SK-N-DZ (cell line): ENCODE measurements around the gene LAMB3.

Experiments
- DNase-seq: peaks from one replicate; pipeline ENCODE4 v3.0.0-alpha.2; 2015; ENCODE audit warnings: low spot score

LAMB3 gene

GRCh38 chr1:209662879-209663327, 10.7 kb upstream of the LAMB3 start:
- DNase-seq, result no peak

- no peak for DNase-seq
Measured at GRCh38 chr1:209661071-209661470, 8.8 kb upstream of the LAMB3 start.

GRCh38 chr1:209659909-209660308, 7.7 kb upstream of the LAMB3 start:
- no peak for DNase-seq

GRCh38 chr1:209657918-209658317, 5.7 kb upstream of the LAMB3 start:
- DNase-seq, result no peak

GRCh38 chr1:209657140-209657879, 5.1 kb upstream of the LAMB3 start:
- DNase-seq, result no peak

GRCh38 chr1:209655411-209656231, 3.4 kb upstream of the LAMB3 start:
- DNase-seq, result no peak

- no peak for DNase-seq
Measured at GRCh38 chr1:209653915-209654351, 1.7 kb upstream of the LAMB3 start.

GRCh38 chr1:209652873-209653401, 712 bp upstream of the LAMB3 start:
- no peak for DNase-seq

GRCh38 chr1:209651138-209651587, 1.1 kb downstream of the LAMB3 start:
- no peak for DNase-seq

- DNase-seq, result no peak
Measured at GRCh38 chr1:209650454-209650853, 1.8 kb downstream of the LAMB3 start.

GRCh38 chr1:209648931-209649776, 3.1 kb downstream of the LAMB3 start:
- no peak for DNase-seq

GRCh38 chr1:209648346-209648745, 3.9 kb downstream of the LAMB3 start:
- DNase-seq, result no peak

GRCh38 chr1:209647156-209647555, 5.1 kb downstream of the LAMB3 start:
- no peak for DNase-seq

- DNase-seq, result no peak
Measured at GRCh38 chr1:209646558-209646957, 5.7 kb downstream of the LAMB3 start.

- DNase-seq, result peak; percentile 34
Measured at GRCh38 chr1:209645574-209646452, 6.4 kb downstream of the LAMB3 start.

GRCh38 chr1:209643285-209644020, 8.8 kb downstream of the LAMB3 start:
- DNase-seq, result no peak

- DNase-seq, result no peak
Measured at GRCh38 chr1:209642816-209643215, 9.4 kb downstream of the LAMB3 start.

- DNase-seq, result no peak
Measured at GRCh38 chr1:209641832-209642172, 10.4 kb downstream of the LAMB3 start.

- DNase-seq, result no peak
Measured at GRCh38 chr1:209635850-209636249, 16.4 kb downstream of the LAMB3 start.
